Hepatocyte (in vitro differentiated cells): Measurements from ENCODE around the gene SASH3.
"Not testable (repeated sequence)": the region's sequence is repeated elsewhere in the genome, so short reads cannot be mapped to it uniquely, and the experiment has no call there.

Experiments
- CTCF ChIP-seq: fragments of 200-600 bp; sonication (generic); IDR thresholded peaks from 2 replicates; pipeline ENCODE4 v1.5.1; 2016; ENCODE audit warnings: antibody characterized with exemption, mild to moderate bottlenecking; ENCODE audit not compliant: poor library complexity
- EZH2 ChIP-seq: fragments of 200-600 bp; sonication (generic); IDR thresholded peaks from 2 replicates; pipeline ENCODE4 v1.6.1; 2016; ENCODE audit warnings: antibody characterized with exemption, mild to moderate bottlenecking, borderline replicate concordance

DNA sequence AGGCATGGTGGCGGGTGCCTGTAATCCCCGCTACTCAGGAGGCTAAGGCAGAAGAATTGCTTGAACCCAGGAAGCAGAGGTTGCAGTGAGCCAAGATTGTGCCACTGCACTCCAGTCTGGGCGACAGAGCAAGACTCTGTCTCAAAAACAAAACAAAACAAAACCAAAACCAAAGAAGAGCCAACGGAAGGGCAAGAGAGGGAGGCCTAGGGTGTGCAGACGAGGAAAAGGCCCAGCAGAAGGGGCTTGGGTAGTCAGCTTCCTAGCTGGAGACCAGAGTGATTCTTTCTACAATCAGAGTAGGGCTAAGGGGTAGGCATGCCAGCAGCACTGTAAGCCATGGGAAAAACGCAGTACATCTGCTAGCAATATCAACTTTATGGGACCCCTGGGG is 37.0 kb upstream of the SASH3 start:
- not testable (repeated sequence) for TF ChIP-seq CTCF, EZH2
